A673 (cell line): Measurements from ENCODE around the gene ARHGAP40.

ENCODE experiments used
- CTCF ChIP-seq: fragments of 300-800, 200-600 bp; sonication (generic); conservative IDR thresholded peaks from 2 replicates; pipeline ENCODE4 v1.5.1; 2017; ENCODE audit warnings: low read depth, mild to moderate bottlenecking, antibody characterized with exemption, low read length, moderate library complexity, mixed read lengths
- EZH2 ChIP-seq: fragments of 200-600 bp; sonication (generic); IDR thresholded peaks from 2 replicates; pipeline ENCODE4 v1.6.1; 2017; ENCODE audit warnings: borderline replicate concordance, low read depth, mild to moderate bottlenecking, mixed read lengths, antibody characterized with exemption, low read length; ENCODE audit not compliant: poor library complexity, severe bottlenecking

- TF ChIP-seq CTCF (no peak), EZH2 (no peak)
Measured at GRCh38 chr20:38630727-38631126, 29.1 kb downstream of the ARHGAP40 start.
